OCI-LY7 (cell line): ENCODE results near the gene TAF6.

Experiments used
- CTCF ChIP-seq: fragments of 200-600 bp; sonication (generic); conservative IDR thresholded peaks from 2 replicates; pipeline ENCODE4 v1.5.1; 2014; ENCODE audit warnings: mild to moderate bottlenecking, antibody characterized with exemption, low read length, moderate library complexity, mixed read lengths
- EZH2phosphoT487 ChIP-seq: fragments of 200-600 bp; sonication (generic); IDR thresholded peaks from 2 replicates; pipeline ENCODE4 v1.6.1; 2018; ENCODE audit warnings: low read depth, borderline replicate concordance, mild to moderate bottlenecking, mixed run types, antibody characterized with exemption, low read length, moderate library complexity, mixed read lengths

GRCh38 chr7:100077205-100077604, 42.0 kb downstream of the TAF6 start:
- TF ChIP-seq CTCF = no peak
- no peak for TF ChIP-seq EZH2phosphoT487
